Measurements from ENCODE around the gene SNPH.

Gene SNPH

DNA sequence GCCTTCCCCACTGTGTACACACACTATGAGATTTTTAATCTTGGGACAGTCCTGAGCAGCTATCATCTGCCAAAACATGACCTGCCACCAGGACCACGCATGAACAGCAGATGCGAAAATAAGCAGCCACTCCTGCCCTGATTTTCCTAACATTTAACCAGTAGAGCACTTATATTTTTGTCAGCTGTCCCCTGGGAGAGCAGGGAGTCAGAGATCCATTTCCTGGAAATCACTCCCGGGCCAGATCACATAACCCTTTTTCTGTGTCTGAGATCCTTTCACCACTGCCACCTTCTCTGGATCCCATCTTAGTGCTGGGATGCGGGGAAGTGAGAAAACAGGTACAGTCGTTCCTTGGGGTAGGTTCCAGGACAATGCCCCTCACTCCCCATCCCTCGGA, 57.2 kb downstream of the SNPH start:
- DNase-seq, result no peak

DNA sequence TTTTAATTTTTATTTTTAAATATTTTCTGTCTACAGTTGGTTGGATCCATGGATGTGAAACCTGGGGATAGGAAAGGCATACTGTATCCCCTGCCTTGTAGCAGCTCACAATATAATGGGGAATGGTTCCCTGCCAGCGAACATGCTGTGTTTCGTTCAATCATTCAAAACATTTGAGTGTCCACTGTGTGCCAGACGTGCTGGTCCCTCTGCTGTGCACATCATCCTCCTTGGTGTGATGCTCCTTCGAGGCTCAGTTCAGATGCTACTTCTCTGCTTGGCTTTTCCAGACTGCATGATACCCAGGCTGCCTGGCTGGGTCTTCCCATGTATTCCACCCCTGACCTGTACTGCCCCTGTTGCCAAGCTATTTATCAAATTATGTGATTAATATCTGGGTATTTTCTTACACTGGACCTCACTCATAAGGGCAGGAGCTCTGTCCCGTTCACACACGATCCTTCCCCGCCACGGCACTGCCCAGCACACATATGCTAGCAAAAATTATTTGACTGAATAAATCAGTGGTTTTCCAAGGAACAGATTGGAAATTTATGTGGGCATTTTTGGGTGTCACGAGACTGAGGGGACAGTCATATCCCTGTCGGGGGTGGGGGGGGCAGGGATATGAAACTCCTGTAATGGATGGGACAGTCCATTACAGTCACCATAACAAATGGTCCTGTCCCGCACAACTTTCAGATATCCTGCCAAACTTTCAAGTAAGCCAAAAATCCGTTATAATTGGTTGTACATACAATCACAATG, 57.9 kb downstream of the SNPH start:
- DNase-seq, result no peak

DNA sequence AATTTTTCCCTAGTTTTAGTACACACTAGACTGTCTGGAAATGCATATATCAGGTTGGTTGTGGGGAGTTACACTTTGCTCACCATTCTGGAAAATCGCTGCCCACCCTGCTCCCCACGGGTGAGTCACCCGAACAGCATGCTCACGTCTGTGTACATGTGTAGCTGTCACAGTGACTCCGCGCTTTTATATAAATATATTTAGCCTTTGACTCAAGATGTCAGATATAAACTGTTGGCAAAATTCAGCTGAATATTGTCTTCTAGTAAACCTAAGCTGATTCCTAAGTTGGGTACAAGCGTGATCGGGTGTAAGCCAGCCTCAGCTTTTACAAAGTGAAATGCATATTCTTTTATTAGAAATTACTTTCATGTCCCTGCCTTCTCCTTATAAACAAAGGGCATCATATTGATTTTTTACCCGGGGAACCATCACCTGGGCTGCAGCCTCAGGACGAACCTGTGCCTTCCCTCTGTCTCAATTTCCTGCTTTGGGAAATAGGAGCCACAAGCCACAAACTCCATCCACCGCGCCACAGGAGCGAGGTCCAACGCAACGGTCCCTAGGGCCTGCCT, 58.6 kb downstream of the SNPH start:
- DNase-seq, result peak in 8 of 56 donors; percentile 21 to 44 (median 28)

DNA sequence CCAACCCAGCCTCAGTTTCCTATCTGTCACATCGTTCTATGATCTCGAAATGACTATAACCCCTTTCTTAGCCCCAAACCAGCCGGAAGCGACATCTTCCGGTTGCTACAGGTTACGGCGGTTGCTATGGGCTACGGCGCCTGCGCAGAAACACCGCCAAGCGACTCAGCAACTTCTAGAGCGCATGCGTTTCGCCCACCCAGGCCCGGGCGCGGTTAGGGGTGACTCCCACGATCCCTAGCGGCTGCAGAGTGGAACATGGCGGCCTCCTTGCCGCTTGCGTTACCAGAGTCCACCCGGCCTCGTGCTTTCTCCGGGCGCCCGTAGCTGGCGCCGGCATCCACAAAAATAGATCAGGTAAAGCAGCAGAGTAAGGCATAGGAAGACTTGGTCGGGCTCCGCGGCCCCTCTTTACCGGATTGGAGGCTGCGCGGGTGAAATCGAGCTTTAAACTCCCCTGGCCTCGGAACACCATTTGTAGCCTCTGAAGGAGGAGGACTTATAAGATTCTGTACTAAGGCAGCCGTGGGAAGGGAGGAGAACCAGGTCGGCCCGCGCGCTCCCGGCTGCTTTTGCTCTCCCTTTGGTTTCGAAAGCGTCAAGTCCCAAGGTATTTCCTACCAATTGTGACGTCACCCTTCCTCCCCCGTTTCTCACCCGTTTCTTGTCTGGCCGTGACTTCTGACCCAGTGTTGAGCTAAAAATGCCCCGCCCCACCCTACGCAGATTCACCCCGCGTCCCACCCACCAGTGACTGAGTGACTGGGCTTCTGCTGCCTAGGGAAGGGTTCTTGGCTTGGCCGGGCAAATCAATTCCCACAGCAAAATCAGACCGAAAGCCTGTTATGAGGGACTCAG, 59.3 kb downstream of the SNPH start:
- peak; percentile 54 to 97 (median 92) for DNase-seq

DNA sequence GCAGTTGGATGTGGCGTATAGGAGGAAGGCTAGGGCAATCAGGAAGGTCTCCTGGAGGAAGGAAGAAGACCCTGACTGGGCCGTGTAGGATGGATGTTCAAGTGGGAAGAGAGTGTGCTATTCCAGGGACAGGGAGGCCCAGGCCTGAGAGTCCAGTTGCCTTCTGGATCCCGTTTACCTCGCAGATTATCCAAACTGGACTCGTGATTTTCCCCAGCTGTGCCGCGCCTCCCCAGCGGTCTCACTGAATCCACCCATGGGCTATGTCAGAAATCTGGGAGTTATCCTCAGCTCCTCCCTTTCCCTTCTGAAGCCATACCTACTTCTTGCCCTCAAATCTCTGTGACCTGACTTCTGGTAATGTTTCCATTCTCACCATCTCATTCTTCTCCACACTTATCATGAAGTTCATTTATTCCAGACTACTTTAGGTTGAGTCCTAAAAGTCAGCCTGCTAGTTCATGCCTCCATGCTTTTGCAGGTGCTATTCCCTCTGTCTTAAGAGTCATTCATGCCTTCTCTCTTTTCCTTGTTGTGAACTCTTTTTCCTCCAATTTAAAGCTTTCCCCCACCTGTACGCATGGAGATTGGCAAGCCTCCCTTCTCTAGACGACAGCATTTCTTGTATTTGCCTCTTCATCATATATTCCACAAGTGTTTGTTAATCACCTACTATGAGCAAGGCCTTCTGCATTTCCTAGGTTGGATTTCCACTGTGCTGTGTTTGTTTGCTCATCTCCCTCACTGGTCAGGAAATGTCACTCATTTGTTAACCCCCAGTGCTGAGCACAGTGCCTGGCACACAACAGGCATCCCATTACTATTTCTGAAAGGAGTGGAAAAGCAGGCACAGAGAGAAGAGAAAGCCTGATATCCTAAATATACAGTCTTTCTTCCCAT, 60.2 kb downstream of the SNPH start:
- no peak for DNase-seq

DNA sequence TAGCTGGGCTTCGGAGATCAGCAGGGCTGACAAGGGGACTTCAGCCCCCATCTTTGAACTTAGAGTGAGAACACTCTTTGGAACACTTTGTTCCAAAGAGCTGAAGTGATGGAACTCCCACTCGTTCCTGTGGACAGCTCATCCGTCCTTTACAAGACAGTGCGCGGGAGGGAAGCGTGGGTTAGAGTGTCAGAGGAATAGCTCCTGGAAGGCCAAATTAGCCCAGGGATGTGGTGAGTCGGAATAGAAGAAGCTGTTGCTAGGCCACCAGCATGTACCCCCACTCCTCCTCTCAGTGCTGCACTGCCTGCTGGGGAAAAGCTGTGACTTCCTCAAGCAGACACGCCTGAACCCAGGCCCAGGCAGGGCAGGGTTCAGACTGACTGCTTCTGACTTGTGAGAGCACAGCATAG, 61.2 kb downstream of the SNPH start:
- peak in 29 of 56 donors; percentile 17 to 82 (median 46) for DNase-seq

DNA sequence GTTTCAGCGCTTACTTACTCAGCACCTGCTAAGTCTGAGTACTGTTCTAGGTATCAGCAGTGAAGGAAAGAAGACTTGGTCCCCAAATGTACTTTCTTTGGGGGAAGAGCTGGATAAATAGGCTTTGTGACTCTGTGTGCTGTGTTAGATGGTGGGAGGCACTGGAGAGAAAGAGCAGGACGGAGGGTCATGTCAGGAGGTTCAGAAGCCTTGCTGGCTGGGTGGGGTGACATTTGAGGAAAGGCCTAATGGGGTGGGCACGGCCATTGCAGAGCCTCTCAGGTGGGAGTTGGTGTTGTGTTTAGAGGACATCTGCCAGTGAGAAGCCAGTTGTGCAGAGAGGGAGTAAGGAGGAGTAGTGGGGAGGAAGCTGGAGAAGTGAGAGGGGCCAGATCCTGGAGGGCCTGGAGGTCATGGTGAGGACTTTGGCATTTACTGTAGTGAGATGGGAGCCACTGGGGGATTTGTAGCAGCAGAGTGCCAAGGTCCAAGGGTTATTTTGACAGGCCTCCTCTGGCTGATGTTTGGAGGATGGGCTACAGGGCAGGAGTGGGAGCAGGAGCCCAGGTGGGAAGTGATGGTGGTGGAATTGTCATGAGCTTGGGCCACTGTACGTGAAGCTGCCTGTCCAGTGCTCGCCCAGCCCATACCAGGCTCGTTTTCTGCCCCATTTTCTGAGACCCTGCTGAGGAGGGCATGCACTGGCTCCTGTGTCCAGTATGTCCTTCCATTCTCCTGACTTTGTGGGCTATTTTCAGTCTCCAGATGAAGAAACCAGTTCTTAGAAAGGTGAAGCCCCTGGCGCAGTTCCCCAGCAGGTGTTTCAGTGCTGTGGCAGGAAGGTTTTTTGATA, 62.0 kb downstream of the SNPH start:
- no peak for DNase-seq

DNA sequence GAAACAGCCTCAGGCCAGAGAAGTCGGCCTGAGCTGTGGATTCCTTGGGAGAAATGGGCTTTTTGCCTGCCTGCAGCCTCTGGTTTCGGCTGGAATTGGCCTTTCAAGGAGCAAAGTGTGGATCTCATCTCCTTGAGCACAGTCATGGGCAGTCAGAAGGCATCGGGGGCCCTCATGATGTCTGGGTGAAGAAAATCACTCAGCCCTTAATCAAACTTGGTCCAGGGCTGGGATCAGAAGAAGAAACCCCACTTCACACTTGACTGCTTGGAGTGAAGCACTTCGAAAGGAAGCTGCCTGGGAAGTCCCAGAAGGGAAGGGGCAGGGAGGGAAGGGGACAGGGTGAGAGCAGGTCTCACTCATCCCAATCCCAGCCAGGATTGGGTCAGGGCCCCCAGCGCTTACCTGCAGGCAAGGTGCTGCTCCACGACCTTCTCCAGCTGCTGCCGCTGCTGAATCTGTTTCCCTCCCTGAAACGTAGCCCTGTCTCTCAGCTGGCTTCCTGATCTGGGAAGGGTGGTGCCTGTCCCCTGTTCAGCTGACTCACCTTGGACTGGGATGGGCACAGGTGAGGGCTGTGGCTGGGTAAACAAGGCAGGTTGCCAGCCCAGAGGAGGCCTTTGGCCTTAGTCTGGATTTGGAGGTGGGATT, 62.7 kb downstream of the SNPH start, which contains the start of gene SDCBP2:
Gene SDCBP2, minus strand, starts transcription at position 460 of the 651 bp plus-strand sequence. CDS start 8,723 bp downstream, outside the sequence.
- DNase-seq, result no peak

DNA sequence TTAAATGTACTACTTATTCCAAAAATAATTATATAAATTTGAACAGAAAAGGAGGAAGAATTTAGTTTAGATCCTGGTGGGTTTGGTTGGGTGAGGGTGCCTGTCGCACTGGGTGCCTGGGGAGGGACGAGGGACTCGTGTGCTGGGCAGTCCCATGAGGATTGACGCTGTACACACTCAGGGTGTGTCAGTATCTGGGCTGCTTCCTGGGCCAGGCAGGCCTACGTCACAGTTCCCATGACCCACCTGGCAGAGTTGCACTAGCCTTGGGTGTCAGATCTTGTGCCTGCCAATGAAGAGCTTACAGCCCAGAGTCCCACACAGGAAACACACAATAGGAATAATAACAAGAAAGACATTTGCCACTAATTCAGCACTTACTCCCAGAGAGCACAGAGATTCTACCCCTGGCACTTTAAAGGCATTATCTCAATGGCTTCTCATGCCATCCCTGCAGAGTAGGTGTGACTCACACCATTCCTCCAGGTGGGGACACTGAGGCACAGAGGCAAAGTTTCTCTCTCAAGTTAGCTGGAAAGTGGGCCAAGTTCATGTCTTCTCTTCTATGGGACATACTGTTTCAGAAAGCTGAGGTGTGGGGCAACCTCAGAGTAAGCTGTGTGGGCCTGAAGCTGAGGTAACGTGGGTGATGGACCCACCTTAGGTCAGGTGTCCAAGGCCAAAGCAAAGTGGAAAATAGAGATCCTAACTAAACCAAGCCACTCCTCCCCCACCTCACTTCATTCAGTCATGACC, 64.2 kb downstream of the SNPH start:
- peak in 16 of 56 donors; percentile 8 to 50 (median 22) for DNase-seq

DNA sequence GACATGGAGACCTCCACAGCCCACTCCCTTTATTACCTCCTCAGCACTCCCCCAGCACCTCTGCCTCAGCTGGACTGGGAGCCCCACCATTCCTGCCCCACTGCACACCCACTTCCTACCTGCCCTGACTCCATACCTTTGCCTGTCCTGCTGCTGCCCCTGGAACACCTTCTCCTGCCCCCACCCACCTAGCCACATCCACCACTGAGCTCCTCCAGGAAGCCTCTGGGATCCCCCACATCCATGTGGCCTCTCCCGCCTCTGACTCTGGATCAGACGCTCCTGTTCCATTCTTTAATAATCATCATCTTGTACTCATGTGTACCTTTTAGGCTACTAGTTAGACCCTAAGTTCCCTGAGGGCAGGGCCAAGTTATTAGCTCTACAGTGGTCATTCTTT, 65.0 kb downstream of the SNPH start:
- no peak for DNase-seq

DNA sequence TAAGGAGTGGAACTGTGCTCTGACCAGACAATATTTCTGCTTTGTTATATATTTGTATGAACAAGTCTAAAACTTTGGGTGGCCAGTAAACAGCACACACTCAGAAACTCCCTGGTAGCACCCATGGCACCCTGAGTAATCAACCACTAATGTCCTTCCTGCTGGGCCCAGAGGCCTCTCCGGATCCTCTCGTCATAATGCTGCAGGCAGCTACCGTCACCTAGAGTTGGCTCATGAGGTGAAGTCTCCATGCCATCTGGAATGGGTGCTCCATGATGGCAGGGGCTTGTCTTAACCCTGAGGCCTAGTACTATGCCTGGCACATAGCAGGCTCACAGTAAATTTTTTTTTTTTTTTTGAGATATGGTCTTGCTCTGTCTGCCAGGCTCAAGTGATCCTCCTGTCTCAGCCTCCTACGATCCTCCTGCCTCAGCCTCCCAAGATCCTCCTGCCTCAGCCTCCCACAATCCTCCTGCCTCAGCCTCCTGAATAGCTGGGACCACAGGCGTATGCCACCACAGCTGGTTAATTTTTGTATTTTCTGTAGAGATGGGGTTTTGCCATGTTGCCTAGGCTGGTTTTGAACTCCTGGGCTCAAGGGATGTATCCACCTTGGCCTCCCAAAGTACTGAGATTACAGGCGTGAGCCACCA, 65.8 kb downstream of the SNPH start:
- DNase-seq, result no peak

DNA sequence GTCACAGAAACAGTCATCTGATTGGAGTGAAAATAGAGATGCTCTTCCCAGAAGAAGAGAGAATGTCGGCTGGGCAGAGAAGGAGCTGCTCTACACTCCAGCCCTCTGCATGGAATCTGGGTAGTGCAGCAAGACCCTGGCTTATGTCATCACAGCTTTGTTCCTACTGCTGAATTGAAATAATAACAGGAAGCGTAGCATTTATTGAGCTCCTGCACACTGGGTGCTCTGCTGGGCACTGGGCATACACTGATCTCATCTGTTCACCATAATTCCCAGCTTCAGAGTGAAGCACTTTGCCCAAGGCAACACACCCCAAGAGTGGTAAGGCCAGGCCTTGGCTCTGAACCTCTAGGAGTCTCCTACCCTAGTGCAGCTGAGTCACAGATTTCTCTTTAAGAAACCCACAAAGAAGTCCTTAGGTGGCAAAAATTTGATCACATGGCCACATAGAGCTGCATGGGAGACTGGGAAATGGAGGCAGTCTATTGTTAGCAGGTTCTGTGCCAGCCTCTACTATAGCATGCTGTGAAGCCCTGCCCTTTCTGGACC, 66.7 kb downstream of the SNPH start:
- DNase-seq, result no peak

DNA sequence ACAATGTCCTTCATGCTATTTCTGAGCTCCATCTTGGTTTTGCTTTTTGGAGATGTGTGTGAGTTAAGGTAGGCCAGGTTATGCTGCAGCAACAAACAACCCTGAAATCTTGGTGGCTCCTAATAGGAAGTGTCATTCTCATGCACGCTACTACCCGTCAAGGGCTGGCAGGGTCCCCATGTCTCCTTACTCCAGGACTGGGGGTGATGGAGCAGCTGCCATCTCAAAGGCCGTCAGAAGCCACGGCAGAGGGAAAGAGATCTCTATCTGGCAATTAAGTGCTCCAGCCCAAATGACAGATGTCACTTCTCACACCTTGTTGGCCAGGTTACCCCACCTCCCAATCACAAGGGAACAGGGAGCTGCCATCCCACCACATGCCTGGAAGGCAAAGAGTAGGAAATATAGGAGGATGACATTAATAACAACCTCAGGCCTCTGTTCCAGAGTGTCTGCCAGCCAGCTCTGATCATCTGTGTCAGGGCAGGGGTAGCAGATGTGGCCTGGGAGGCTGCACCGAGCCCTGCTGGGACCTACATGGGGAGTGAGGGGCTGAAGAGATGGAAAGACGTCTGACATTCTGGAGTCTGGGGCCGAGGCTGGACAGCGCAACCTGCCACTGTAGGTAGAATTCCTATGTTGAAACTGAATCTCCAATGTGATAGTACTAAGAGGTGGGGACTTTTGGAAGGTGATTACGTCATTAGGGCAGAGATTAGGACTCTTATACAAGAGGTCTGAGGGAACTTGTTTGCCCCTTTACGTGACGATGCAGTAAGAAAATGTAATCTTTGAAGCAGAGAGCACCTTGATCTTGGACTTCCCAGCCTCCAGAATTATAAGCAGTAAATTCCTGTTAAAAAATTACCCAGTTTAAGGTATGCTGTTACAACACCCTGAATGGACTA, 67.6 kb downstream of the SNPH start:
- no peak for DNase-seq

DNA sequence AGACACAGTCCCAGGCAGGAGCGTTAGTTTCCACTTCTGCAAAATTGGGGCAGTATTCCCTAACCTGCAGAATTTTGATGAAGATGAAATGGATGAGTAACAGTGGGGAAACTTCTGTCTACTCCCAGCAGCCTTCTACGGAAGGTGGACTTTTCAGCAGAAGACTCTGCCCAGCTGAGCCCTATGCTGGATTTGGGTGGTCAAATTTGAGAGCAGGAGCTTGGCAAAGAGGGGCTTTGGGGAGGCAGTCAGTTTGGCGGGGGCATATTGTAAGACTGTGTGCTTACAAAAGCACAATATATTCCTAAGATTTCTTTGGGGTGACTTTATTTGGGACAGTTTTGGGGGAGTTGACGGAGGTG, 68.3 kb downstream of the SNPH start:
- no peak for DNase-seq

DNA sequence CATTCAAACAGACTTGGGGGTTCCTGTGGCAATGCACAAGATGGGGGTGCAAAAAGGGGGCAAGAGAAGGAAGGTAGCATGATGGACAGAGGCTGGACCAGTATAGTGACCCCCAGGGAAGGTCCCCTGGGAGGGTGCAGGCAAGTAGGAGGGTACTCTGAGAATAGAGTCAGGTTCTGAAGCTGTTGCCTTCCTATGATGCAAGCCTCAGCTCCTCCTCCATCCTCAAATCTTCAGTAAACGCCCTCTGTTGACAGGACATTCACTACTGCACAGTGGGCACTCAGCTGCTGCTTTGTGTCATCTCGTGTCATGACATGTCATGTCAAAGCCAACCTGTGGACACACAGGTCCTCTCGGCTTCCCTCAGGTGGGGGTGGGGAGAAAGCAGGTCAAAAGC, 68.7 kb downstream of the SNPH start:
- no peak for DNase-seq

DNA sequence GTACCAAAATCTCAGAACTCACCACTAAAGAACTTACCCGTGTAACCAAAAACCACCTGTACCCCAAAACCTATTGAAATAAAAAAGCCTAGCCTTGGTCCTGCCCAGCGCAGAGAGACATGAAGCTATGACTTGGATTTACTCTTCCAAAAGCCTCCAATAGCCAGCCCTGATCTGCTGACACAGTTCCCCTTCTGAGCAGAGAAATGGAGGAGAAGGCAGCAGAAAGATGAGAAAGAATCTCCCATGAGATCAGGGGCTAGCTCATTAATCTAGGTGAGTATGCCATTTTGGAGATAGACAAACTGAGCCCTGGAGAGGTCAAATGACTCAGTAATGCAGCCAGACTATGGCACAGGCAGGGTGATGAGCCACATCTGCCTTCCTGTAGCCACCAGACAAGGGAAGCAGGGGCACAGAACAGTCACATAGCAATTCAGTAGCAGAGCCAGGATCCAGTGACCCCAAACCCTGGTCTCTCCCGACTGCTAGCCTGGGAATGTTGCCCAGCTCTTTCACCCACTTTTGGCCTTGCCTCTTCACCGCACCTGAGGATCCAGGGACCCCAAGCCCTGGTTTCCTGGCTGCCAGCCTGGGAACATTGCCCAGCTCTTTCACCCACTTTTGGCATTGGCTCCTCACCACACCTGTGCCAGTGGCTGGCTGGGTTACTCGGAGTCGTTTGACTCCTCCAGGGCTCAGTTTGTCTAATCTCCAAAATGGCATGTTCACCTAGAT, 70.0 kb downstream of the SNPH start:
- DNase-seq, result no peak
